ENCODE results near the gene CNTNAP5. TPM values are rescaled to one million over a fixed set of nuclear protein-coding genes. Genes with fewer than 3 reads are reported as not detected.

CNTNAP5 gene
- total and polyA plus RNA-seq, 2 of the 8 experiments (the other 6 are each of a cell fraction or from before 2014, with no cell fraction given), result 0.11 to 0.76 TPM

- no peak overlapping the region for H3K4me2 ChIP-seq (ENCODE audit: insufficient read depth in 1 of 2, low read depth in 2 of 2, low read length in 2 of 2)
- no peak overlapping the region for H3K14ac ChIP-seq (ENCODE audit: insufficient read length)
- H3K4ac ChIP-seq (replicated peaks; ENCODE audit: insufficient read length, low read depth, low read length), result no peak overlapping the region
- no peaks in the 10 kb centered on the region for H3K9me3 ChIP-seq (ENCODE audit: insufficient read depth in 2 of 2, low read depth in 1 of 2, low read length in 1 of 2)
- ChIA-PET CTCF (ENCODE audit: partially characterized antibody) (interaction anchor here (0.7 kb wide), 1 partner anchor 201 kb away, joined by 3 read pairs; no protein-coding TSS in a partner anchor), POLR2A (ENCODE audit: partially characterized antibody) (no interaction called here)
- no peak overlapping the region for H3K9ac ChIP-seq (replicated peaks in 1 of 4; ENCODE audit: extremely low read depth in 1 of 4, low read depth in 3 of 4, low read length in 3 of 4)
- no peak overlapping the region for H2BK20ac ChIP-seq (ENCODE audit: low read length)
- H3K4me3 ChIP-seq (ENCODE audit: extremely low read depth in 1 of 4, insufficient read depth in 2 of 4, low read depth in 3 of 4, low read length in 4 of 4), result no peak overlapping the region
- H2BK12ac ChIP-seq (ENCODE audit: low read depth, low read length), result no peak overlapping the region
- no peak overlapping the region for H4K5ac ChIP-seq (ENCODE audit: insufficient read length, low read depth, low read length)
- H3K36me3 ChIP-seq (ENCODE audit: control insufficient read depth in 2 of 4, insufficient read depth in 4 of 4, low read length in 3 of 4), result no peaks in the 10 kb centered on the region
- no peaks in the 10 kb centered on the region for H3K79me2 ChIP-seq (ENCODE audit: control insufficient read depth in 1 of 2, insufficient read depth in 2 of 2, low read length in 2 of 2)
- H3K56ac ChIP-seq (replicated peaks; ENCODE audit: insufficient read length, low read depth, low read length), result no peak overlapping the region
- no peak overlapping the region for H2BK120ac ChIP-seq (replicated peaks; ENCODE audit: low read depth, low read length)
- H2AFZ ChIP-seq (ENCODE audit: low read length), result no peak overlapping the region
- no peak overlapping the region for H3K18ac ChIP-seq (ENCODE audit: extremely low read depth, low read length)
- 0 out of 7 replicates have a peak, but pooled peaks cover 0 to 2% (median 0%) of the 10 kb centered on the region in 4 experiments for H3K4me1 ChIP-seq (replicated peaks in 1 of 4; ENCODE audit: control insufficient read depth in 3 of 4, insufficient read depth in 4 of 4, low read length in 3 of 4)
- no peak overlapping the region for H4K91ac ChIP-seq (replicated peaks; ENCODE audit: insufficient read length, low read length)
- H2BK5ac ChIP-seq (ENCODE audit: low read depth, low read length), result no peak overlapping the region
- WGBS, 2 experiments (ENCODE audit: extremely low coverage in 1 of 2, insufficient coverage in 1 of 2, insufficient read length in 1 of 2, insufficient replicate concordance in 2 of 2, low coverage in 1 of 2, low lambda C conversion rate in 2 of 2, missing lambda C conversion rate in 1 of 2), result 96% methylated on average over 4 of the region's 4 CpGs; no CpG with 5 or more reads in 1 of the 2 experiments
- FAIRE-seq (no peak), DNase-seq (ENCODE audit: low read depth in 1 of 2, low spot score in 2 of 2) (no peak)
- no peaks in the 10 kb centered on the region for H3K23me2 ChIP-seq (ENCODE audit: low read depth, low read length)
- TF ChIP-seq CTCF (IDR thresholded peaks at IDR 0.05; ENCODE audit: control extremely low read depth in 1 of 3, insufficient read depth in 1 of 3, low read depth in 1 of 3, low read length in 3 of 3), result no peak
- TF ChIP-seq HDAC2 (IDR thresholded peaks at IDR 0.05; ENCODE audit: borderline replicate concordance in 1 of 2, low read depth in 2 of 2, low read length in 2 of 2), result no peak
- TF ChIP-seq ZNF274 (IDR thresholded peaks at IDR 0.05; ENCODE audit: borderline replicate concordance, extremely low read depth, low read length), result no peak
- no peak for TF ChIP-seq KDM4A (IDR thresholded peaks at IDR 0.05; ENCODE audit: low read depth, low read length, severe bottlenecking)
- no peak for TF ChIP-seq EGR1 (IDR thresholded peaks at IDR 0.05; ENCODE audit: borderline replicate concordance, low read depth, low read length)
- H2AK5ac ChIP-seq (ENCODE audit: low read depth, low read length), result no peak overlapping the region
- H4K8ac ChIP-seq (ENCODE audit: extremely low read depth, insufficient read depth, low read length), result no peak overlapping the region
- H3K27me3 ChIP-seq (replicated peaks in 1 of 4; ENCODE audit: control insufficient read depth in 3 of 4, extremely low read depth in 1 of 4, insufficient read depth in 3 of 4, low read length in 3 of 4), result peaks cover 0 to 5% (median under 1%) of the 10 kb centered on the region in 4 experiments; a peak in 4 of 7 replicates
- no peak overlapping the region for H3K23ac ChIP-seq (ENCODE audit: insufficient read length)
- H4K20me1 ChIP-seq (replicated peaks in 1 of 2; ENCODE audit: control insufficient read depth in 1 of 2, insufficient read depth in 2 of 2, low read length in 2 of 2), result no peaks in the 10 kb centered on the region
- H2BK15ac ChIP-seq (ENCODE audit: low read length), result no peak overlapping the region
- no peaks in the 10 kb centered on the region for H3K79me1 ChIP-seq (ENCODE audit: low read depth, low read length)
- no peak overlapping the region for H3K27ac ChIP-seq (ENCODE audit: low read depth, low read length)
These were observed 126.6 kb downstream of the CNTNAP5 start for GRCh38 chr2:124151691-124152090.

Measured in H1 (cell line).